ENCODE results near the gene SFXN5.

Gene SFXN5

DNA sequence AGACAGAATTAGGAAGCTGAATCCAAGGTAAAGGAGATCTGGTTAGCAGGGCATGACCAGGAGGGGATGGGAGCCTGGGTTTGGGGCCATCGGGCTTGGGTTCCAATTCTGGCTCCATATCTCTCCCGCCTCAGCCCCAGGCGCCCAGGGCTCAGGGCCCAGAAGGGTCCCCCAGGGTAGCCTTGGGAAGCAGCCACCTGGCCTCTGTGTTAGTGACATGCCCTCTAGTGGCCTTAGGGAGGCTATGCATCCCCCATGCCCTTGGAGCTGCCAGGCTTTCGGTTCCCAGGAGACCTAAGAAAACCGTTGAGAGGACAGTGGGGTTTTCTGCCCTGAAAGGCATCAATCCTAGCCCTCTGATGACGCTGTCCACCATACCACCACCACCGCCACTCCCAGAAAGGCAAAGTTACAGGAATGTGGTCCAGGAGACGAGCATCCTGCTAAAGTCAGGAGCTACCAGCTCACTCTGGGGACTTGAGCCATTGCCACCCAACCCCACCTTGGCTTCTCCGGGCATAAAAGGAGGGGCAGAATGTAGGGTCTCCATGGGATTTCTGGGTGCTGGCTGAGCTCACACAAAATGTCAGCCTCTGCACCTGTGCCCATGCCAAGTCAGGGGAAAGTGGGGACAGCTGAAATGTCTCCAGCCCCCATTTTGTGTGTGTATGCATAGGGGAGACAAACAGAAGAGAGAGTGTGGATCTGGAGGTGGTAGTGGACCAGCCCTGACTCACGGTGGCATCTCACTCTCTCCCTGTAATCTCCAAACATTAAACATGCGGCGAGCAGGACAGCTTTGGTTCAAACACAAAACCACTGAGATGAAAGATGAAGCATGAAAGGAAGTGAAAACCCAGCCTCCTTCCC, 97.7 kb downstream of the SFXN5 start:
- DNase-seq (ENCODE audit: low read depth), result peak; percentile 29

DNA sequence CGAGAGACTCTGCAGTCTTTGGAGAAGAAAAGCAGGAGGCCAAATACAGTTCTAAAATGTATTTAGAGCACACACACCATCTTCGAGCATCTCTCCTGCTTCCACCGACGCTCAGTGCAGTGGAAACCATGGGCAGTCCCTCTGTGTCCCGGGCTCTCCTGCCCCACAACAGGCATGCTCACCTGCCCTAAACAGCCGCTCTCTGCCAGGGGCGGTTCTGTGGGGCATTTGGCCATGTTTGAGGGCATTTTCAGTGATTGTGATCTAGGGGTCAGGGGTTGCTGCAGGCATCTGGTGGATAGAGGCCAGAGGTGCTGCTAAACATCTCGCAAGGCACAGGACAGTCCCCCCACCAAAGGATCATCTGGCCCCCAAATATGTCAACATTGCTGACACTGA, 98.4 kb downstream of the SFXN5 start:
- no peak for DNase-seq (ENCODE audit: low read depth)

DNA sequence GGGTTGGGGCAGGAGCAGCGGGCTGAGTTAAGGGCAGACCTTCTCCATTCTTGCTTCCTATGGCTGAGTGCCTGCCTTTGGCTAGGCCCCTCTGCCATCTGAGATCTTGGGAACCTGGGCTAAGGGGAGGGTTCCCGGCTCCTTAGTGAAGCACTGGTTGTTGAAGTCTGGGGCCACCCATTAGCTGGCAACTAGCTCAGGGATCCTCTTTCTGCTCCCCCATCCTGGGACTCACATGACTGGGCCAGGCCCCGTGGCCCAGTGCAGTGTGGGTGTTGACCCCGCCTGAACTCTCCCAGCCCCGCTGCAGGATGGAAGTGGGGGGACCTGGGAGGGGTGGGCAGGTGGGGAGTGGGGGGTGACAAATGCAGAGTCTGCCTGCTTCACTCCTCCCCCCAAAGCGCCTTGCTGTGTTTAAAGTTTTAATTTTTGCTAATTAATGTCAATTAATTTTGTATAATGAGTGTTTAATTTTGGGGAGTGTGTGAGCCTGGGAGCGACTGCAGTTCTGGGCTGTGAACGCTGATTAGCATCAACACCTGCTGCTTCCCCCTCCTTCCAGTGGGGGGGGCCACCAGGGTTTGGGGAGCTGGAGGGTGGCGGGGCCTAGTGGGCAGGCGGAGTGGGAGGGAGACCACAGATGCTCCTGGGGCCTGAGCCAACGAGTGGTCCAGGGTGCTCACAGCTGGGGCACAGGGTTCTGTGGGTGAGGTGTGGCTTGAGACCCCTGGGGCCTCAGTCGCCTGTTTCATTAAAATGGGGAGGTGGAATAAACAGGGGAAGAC, 99.0 kb downstream of the SFXN5 start:
- no peak for DNase-seq (ENCODE audit: low read depth)

DNA sequence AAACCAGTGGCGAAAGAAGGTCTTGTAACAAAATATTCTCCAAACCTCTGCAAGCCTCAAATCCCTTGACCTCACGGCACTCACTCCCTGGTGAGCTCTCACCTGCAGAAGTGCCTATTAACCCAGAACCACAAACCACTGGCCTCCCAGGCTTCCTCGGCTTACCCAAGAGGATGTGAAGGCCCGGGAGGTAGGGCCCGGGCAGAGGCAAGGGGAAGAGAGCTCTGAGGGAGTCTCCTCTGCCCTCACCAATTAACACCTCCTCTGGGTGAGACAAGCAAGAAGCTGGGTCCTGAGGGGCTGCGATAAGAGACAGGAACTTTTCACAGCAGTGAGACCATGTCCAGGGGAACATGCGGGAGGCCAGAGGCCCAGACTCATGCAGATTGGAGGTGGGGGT, 100.5 kb downstream of the SFXN5 start:
- DNase-seq (ENCODE audit: low read depth), result no peak

DNA sequence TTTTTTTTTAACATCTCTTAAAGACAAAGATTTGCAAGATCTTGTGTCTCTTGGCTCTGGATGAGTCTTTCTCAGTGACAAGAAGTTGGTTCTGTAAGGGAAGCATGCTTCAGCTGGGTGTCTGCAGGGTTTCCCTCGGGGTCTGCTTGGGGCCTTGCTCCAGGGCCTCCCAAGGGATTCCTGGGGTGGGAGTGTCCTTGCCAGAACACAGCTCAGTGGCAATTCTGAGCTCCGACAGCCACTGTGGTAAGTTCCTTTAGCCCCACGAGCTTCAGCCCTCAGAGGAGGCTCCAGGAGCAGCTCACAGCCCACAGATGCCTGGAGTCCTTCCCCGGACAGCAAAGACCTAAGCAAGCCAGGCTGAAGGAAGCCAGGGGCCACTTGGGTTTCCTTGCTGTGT, 101.8 kb downstream of the SFXN5 start:
- DNase-seq (ENCODE audit: low read depth), result no peak

DNA sequence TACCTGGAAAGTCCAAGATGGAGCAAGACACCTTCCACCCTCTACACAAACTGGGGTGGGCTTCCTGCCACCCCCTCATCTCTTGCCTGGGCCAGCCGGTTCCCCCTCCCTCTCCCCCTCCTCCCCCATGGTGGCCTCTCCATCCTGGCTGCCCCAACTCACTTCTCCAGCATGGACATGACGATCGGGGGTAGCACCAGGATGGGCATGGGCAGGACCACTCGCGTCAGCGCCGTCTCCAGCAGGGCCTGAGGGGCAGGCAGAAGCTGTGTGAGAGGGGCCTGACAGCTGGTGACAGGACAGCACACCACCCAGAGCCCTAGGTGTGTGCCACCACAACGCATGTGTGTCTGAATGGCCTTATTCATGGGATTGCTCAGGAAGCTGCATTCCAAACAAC, 103.2 kb downstream of the SFXN5 start:
- no peak for DNase-seq (ENCODE audit: low read depth)

DNA sequence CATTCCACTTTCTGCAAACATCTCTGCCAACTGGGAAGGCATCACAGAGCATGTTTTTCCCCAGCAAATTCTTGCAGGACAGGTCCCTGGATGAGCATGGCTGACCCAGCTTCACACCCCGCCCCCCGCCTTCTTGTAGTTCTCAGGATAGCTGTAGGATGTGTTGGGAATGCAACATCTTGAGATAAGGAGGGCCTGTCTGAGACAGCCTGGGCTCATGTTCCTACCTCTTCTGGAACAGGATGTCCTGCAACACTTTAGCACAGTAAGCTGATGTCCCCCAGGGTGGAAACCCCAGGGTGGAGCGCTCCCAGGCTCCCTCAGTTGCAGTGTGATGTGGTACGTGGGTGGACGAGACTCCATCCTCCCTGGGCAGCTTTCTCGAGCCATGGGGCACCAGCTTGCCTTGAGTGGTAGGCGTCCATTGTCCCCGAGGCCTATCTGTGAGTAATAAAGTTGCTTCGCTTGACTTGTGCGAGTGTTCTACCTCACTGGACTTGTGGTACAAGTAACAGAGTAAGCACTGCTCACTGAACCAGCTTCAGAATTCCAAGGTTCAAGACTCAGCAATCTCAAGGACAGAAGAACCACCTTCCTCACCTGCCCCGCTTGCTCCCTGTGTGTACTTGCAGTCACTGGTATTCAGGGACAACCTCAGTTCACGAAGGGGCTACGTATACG, 105.6 kb downstream of the SFXN5 start:
- no peak for DNase-seq (ENCODE audit: low read depth)

DNA sequence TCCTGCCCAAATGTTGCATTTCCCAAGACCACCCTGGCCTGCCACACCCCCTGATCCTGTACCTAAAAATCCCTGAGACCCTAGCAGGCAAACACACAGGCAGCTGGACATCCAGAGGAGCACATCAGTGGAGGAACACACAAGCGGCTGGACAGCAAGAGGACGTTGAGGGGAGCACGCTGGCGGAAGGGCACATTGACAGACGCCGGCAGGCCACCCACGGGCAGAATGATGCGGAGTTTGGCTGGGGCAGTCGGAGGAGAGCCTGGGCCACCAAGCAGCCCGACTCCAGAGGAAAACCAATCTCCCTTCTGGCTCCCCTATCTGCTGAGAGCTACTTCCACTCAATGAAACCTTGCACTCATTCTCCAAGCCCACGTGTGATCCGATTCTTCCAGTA, 106.5 kb downstream of the SFXN5 start:
- DNase-seq (ENCODE audit: low read depth), result no peak

DNA sequence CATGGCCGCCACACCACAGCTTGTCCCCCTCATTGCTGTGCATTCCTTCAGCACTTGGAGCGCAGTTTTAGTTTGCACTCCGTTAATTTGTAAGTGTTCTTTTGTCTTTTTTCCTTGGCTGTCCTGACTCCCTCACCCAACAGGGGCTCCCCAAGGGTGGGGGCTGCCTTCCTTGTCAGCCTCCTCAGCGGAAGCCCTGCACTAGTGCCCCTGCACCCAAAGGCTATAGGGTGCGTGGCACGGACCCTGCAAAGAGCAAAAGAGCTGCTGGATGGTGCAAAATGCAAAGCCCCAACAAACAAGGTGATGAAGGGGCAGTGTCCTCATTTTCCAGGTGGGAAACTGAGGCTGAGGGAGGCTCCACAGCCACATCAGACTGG, 107.4 kb downstream of the SFXN5 start:
- DNase-seq (ENCODE audit: low read depth), result no peak

DNA sequence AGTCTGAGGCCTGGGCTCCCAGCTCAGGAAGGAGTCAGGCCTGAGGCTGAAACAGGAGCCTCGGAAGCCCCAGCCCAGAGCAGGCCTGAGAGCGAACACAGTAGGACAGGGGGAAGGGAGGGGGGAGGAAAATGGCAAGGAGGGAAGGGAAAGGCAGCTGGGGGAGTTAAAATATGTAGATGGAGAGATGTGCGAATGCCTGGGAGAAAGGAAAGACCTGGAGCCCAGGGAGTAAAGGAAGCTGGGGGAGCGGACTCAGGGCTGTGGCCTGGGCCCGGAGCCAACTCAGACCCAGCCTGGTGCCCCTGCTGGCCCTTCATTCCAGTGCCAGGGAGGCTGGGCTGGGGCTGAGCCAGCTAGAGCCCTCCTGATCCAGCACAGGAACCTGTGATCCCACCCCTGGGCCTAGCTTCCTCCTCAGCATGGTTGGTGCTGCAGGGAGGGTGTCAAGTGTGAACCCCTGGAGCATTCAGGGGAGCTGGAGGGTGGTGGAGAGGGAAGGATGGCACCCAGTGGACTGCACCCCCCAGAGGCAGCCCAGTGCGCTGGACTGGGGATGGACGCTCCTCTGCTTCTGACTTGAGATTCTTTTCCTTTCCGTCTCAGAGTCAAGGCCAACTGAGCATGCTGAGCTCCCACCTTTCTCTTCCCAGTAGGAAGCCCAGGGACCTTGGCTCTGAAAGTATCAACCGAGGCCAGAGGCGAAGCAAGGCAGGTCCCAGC, 107.9 kb downstream of the SFXN5 start:
- DNase-seq (ENCODE audit: low read depth), result no peak

DNA sequence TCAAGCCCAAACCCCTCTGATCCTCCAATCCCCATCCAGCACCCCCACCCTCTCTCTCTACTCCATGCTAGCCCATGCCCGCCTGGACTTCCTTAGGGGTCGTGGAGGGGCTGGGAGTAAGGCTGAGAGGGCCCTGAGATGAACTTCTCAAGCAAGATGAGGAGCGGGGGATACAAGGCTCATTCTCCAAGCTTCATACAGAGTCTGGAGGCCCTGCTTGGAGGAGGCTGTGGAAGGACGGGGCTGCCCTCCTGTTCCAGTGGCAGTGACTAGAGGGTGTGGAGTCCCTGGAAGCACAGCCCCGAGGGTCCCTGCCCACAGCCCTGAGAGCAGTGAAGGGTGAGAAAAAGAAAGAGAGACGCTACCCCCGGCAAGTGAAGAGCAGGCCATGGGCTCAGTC, 108.6 kb downstream of the SFXN5 start:
- DNase-seq (ENCODE audit: low read depth), result no peak

DNA sequence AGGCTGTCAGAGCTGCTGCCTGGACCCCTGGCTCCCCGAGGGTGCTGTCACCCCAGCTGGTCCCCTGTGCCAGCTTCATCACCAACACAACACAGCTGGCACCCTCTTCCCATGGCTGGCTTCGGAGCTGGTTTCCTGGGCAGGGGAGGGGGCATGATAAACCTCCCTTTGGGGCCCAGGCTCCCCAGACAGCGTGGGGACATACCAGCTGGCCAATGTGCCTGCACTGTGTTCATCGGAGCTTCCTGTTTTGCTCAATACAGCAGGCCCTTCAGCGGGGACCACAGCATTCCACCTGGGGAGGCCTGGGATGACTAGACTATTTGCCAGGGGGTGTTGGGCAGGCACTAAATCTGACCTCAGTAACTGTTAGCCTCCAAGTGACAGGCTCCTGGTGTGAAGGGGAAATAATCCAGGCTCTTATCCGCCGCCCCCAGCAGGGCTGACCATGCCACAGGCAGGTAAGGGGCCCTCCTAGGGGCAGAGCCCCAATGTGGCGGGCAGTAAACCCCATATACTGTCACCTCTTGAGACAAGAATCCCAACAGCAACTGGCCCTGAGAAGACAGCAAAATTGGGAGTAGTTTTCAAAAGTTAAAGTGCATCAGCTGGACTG, 109.6 kb downstream of the SFXN5 start:
- no peak for DNase-seq (ENCODE audit: low read depth)

DNA sequence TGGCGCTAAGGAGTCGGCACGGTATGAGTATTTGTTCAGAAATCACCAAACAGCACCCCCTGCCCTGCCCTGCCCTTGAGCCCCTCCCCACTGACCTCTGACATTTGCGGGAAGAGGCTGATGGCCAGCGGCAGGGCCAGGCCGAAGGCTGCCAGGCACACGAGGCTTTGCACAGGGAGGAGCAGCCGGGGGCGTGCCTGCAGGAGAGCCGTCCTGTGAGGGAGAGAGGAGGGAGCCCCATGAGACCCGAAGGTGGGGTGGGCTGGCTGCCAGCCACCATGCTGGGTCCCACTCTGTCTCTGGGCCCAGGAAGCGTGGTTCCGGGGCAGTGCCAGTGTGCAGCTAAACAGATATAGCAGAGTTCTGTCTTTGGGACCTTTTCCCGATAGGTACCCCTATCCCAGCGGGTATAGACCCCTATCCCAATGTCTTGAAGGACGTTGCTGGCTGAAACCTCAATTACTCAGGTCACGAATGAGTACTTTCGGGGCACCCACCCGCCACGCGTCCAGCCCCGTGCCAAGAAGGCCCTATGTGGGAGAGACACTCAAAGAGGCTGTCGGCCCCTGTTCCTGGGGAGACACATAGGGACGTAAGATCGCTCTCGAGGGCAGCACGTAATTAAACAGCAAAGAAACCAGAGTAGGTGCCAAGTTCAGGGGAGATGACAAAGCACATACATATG, 110.3 kb downstream of the SFXN5 start:
- no peak for DNase-seq (ENCODE audit: low read depth)

DNA sequence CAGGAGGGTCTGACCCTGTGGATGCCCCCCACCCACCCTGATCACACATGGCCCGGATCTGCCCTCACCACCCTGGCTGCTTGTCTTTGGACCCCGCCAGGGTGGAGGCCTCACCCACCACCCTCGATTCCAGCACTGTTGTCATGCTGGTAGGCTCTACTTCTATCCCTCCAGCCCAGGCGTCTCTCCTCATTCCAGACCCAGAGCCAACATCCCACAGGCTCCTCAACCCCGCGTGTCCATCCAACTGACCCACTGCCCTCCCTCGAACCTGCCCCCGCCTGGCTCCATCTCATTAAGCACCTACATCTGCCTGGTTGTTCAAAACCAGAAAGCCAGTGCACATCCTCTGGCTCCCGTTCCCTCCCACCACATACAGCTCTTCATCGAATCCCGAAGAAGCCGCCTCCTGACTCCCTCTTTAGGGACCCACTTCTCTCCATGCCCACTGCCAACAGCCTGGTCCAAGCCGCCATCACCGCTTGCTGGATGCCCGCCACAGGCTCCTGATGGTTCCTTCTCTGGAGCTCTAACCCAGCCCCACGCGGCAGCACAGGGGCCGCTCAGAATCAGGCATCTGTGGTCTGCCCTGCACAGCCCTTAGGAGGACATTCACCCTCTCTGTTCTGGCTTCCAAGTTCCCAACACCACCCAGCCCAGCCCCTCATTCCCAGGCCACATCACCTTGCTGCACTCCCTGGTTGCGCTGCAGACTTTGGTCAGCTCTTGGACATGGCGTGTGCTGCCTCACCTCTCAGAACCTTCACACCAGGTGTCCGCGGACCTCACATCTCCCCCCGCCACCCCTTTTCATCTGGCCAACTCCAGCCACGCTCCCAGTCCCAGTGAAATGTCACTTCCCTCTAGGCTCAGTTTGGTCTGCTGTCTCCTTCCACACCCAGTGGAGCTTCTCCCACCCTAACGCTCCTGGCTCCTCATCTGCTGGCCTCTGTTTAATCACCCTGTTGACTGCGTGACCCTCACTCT, 111.2 kb downstream of the SFXN5 start:
- DNase-seq (ENCODE audit: low read depth), result no peak

DNA sequence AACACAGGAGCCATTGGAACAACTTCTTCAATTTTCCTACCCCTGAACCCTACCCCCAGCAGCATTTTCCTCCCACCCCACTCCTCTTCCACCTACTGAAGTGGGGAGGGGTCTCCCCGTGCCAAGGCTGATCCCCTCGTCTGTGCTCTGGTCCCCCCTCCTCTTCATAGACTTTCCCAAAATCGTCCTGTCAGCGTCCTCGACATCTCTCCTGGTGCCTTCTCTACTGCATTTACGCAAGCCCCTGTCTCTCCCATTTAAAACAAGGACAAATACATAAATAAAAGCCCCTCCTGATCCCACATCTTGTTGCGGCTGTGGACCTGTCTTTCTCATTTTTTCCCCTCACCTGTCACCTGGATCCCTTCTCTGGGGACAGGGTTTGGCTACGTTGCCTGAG, 112.0 kb downstream of the SFXN5 start:
- no peak for DNase-seq (ENCODE audit: low read depth)

DNA sequence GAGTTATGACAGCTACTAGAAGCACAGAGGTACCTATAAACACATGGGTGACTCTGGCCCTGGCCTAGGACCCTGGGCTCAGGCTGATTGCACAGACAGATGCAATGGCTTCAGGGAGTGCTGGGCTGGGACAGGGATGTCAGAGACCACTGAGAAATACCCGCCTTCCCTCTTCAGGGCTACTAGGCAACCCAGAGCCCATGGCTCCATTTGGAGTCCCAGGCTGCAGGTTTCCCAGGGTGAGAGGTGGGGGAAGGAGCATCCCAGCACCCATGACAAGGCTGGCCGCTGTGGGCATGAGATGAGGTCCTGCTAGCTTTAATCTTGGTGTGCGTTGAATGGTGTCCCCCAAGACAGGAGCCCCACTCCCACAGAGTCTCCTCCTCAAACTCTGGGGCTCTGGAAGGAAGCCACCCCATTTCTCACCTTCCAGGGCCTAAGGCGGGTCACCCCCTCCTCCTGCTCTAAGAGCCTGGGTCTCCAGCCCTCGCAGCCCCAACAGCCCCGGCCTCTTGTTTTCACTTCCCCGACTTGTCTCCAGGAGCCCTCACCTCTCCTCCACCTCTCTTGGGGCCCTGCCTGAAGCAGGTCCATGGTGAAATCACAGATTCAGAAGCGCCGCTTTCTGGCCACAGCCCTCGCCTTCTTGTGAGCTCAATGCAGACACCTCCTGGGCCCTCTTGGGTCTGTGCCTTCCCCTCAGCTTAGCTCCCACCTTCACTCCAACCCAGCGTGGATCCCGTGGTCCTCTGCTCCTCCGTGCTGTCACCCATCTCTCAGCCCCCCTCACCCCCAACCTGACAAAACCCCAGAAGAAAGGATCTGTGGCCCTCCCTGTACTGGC, 112.7 kb downstream of the SFXN5 start:
- no peak for DNase-seq (ENCODE audit: low read depth)

DNA sequence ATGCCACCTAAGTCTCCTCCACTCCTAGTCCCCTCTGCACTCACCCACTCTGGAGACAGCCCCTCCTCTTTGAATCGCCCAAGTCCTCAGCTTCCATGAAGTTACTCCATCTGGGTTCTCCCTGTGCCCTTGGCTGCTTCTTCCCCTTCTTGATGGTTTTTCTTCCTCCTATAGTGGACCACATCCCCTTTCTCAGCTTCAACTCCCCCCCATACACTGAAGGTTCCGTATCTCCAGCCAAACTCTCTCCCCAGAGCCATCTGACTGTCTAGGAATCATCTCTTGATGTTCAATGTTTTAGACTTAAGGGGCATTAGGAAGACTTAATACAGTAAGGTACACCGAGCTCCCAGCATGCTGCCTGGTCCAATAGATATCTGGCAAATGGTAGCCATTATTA, 114.6 kb downstream of the SFXN5 start:
- no peak for DNase-seq (ENCODE audit: low read depth)

DNA sequence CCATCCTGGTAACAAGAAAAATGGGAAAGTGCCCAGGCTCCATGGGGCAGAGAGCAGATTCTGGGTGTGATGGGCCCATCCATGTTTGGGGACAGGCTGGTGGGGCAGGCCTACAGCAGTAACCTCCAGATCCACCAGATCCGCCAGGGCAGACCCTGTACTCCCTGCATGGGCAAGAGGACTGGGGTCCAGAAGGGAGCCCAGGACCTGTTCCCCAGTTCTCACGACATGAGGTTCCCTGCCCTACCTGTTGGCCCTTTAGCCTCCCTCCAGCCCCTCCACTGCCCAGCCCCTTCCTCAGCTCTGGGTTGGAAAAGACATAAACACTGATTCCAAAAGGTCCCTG, 115.5 kb downstream of the SFXN5 start:
- no peak for DNase-seq (ENCODE audit: low read depth)
